ENCODE data around the gene MGA.

GRCh38 chr15:41669701-41670100, 9.5 kb downstream of the MGA start:
- TF ChIP-seq EZH2 (IDR thresholded peaks at IDR 0.05; ENCODE audit: insufficient read depth, poor library complexity, severe bottlenecking) (no peak), EZH2phosphoT487 (IDR thresholded peaks at IDR 0.05; ENCODE audit: insufficient read depth, low read depth) (no peak)
